Loucy (cell line): ENCODE results near the gene DUSP3.

Experiments
- H2AFZ ChIP-seq: fragments of 200-600 bp; sonication (generic); 2 replicates; pipeline ENCODE4 v1.6.0; 2016; ENCODE audit warnings: antibody characterized with exemption, mild to moderate bottlenecking, low read length, moderate library complexity
- H3F3A ChIP-seq: fragments of 200-600 bp; 2 replicates; pipeline ENCODE4 v1.6.0; 2016; ENCODE audit warnings: antibody characterized with exemption, low read depth, mild to moderate bottlenecking
- H3K27me3 ChIP-seq: fragments of 200-600 bp; sonication (generic); 2 replicates; pipeline ENCODE4 v1.6.1; 2014; ENCODE audit warnings: low read length, mild to moderate bottlenecking; ENCODE audit not compliant: insufficient read depth, poor library complexity, severe bottlenecking
- H3K36me3 ChIP-seq: fragments of 200-600 bp; sonication (generic); 2 replicates; pipeline ENCODE4 v1.6.1; 2016; ENCODE audit warnings: low read length; ENCODE audit not compliant: insufficient read depth
- H3K4me1 ChIP-seq: fragments of 200-600 bp; sonication (generic); 2 replicates; pipeline ENCODE4 v1.5.1; 2014; ENCODE audit warnings: low read length, mild to moderate bottlenecking; ENCODE audit not compliant: insufficient read depth, poor library complexity, severe bottlenecking
- H3K4me2 ChIP-seq: fragments of 200-600 bp; sonication (generic); 2 replicates; pipeline ENCODE4 v1.6.0; 2014; ENCODE audit warnings: antibody characterized with exemption, low read length, low read depth, mild to moderate bottlenecking; ENCODE audit not compliant: poor library complexity, severe bottlenecking
- H3K4me3 ChIP-seq: fragments of 200-600 bp; sonication (generic); 2 replicates; pipeline ENCODE4 v1.5.1; 2014; ENCODE audit warnings: low read length, mild to moderate bottlenecking, mixed read lengths; ENCODE audit not compliant: poor library complexity, severe bottlenecking
- H3K79me2 ChIP-seq: fragments of 200-600 bp; sonication (generic); 2 replicates; pipeline ENCODE4 v1.6.1; 2014; ENCODE audit warnings: low read length; ENCODE audit not compliant: insufficient read depth
- H3K9ac ChIP-seq: fragments of 200-600 bp; sonication (generic); 2 replicates; pipeline ENCODE4 v1.6.0; 2014; ENCODE audit warnings: mild to moderate bottlenecking, low read depth, low read length, moderate library complexity; ENCODE audit not compliant: poor library complexity, severe bottlenecking
- H3K9me2 ChIP-seq: fragments of 200-600 bp; sonication (generic); replicated peaks from 2 replicates; pipeline ENCODE4 v1.6.1; 2016; ENCODE audit warnings: low read depth, low read length, mixed read lengths
- H3K9me3 ChIP-seq: fragments of 200-600 bp; sonication (generic); 2 replicates; pipeline ENCODE4 v1.6.1; 2014; ENCODE audit warnings: mild to moderate bottlenecking, antibody characterized with exemption, low read length, low read depth; ENCODE audit not compliant: insufficient read depth
- H4K20me1 ChIP-seq: fragments of 200-600 bp; sonication (generic); 2 replicates; pipeline ENCODE4 v1.6.0; 2014; ENCODE audit warnings: antibody characterized with exemption, low read length, mild to moderate bottlenecking; ENCODE audit not compliant: insufficient read depth, poor library complexity, severe bottlenecking
- EZH2phosphoT487 ChIP-seq: fragments of 200-600 bp; IDR thresholded peaks from 2 replicates; pipeline ENCODE4 v1.6.1; 2018; ENCODE audit warnings: antibody characterized with exemption, mild to moderate bottlenecking, moderate library complexity, borderline replicate concordance
- TF ChIP-seq, protein P1 (sequence below): fragments of 200-600 bp; sonication (generic); conservative IDR thresholded peaks from 2 replicates; pipeline ENCODE4 v1.5.1; 2014; ENCODE audit warnings: mild to moderate bottlenecking, antibody characterized with exemption, low read length

The DUSP3 gene

DNA sequence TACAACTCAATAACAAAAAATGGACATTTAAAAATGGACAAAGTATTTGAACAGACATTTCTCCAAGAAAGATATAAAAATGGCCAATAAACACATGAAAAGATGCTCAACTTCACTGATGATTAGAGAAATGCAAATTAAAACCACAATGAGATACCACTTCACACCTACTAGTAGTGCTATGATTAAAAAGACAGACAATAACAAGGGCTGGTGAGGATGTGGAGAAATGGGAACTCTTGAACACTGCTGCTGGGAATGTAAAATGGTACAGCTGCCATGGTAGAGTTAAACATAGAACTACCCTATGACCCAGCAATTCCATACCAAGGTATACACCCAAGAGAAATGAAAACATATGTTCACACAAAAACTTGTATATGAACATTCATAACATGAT, 26.3 kb upstream of the DUSP3 start:
- Histone ChIP-seq H2AFZ (no peak overlapping the region), H3K4me1 (no peaks in the 10 kb centered on the region), H3K27me3 (no peaks in the 10 kb centered on the region), H3K9me2 (no peaks in the 10 kb centered on the region), H3K36me3 (no peaks in the 10 kb centered on the region), H3K9me3 (no peaks in the 10 kb centered on the region), H4K20me1 (no peaks in the 10 kb centered on the region), H3F3A (no peaks in the 10 kb centered on the region), H3K79me2 (no peaks in the 10 kb centered on the region), H3K9ac (no peak overlapping the region), H3K4me3 (no peak overlapping the region), H3K4me2 (no peak overlapping the region)
- TF ChIP-seq, protein P1, sequence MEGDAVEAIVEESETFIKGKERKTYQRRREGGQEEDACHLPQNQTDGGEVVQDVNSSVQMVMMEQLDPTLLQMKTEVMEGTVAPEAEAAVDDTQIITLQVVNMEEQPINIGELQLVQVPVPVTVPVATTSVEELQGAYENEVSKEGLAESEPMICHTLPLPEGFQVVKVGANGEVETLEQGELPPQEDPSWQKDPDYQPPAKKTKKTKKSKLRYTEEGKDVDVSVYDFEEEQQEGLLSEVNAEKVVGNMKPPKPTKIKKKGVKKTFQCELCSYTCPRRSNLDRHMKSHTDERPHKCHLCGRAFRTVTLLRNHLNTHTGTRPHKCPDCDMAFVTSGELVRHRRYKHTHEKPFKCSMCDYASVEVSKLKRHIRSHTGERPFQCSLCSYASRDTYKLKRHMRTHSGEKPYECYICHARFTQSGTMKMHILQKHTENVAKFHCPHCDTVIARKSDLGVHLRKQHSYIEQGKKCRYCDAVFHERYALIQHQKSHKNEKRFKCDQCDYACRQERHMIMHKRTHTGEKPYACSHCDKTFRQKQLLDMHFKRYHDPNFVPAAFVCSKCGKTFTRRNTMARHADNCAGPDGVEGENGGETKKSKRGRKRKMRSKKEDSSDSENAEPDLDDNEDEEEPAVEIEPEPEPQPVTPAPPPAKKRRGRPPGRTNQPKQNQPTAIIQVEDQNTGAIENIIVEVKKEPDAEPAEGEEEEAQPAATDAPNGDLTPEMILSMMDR, result no peak
- TF ChIP-seq EZH2phosphoT487, result no peak

DNA sequence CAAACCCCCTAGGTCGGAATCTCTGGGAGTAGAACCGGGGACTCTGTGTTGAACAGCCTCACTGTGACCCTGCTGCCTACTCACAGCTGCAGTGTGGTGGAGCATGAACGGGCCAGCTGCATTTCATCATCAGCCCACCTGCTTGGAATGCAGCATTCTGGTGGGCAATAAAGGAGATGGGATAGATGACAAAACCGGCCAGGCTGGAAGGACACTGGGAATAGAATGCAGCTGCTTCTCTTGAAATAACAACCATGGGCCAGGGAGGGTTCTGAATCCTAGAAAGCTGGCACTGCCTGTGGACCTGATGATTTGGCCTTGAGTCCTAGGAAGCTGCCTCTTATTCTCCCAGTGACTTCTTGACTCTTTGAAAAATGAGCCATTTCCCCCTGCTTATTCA, 25.0 kb upstream of the DUSP3 start:
- Histone ChIP-seq H3K9me2 (no peaks in the 10 kb centered on the region), H3K4me2 (no peak overlapping the region), H4K20me1 (no peaks in the 10 kb centered on the region), H3F3A (no peaks in the 10 kb centered on the region), H3K9me3 (no peaks in the 10 kb centered on the region), H3K4me3 (no peak overlapping the region), H3K27me3 (no peaks in the 10 kb centered on the region), H3K9ac (no peak overlapping the region), H2AFZ (no peak overlapping the region), H3K36me3 (no peaks in the 10 kb centered on the region), H3K79me2 (no peaks in the 10 kb centered on the region), H3K4me1 (no peaks in the 10 kb centered on the region)
- TF ChIP-seq, protein P1, result no peak
- TF ChIP-seq EZH2phosphoT487, result no peak

DNA sequence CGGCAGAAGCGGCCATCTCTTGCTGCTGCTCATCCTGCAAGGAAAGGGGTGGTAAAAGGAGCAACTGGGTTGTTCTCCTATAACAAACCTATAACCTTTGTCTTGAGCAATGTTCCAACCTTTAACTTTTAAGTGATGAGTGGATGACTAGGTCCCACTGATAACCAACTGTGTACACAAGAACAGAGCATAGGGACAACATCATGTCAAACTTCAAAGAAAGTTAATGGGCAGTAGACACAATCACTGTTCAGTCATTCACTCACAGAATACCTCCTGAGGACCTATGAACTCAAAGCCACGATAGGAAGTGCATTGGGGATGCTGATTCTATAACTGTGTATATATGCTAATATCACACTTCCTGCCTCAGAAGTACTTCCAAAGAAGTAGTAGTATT, 23.1 kb upstream of the DUSP3 start:
- H3K79me2 ChIP-seq, result no peaks in the 10 kb centered on the region
- no peaks in the 10 kb centered on the region for H3K9me3 ChIP-seq
- no peak overlapping the region for H3K9ac ChIP-seq
- no peaks in the 10 kb centered on the region for H3K4me1 ChIP-seq
- TF ChIP-seq, protein P1, result no peak
- no peak for TF ChIP-seq EZH2phosphoT487
- H3K36me3 ChIP-seq, result no peaks in the 10 kb centered on the region
- H3K4me2 ChIP-seq, result no peak overlapping the region
- no peak overlapping the region for H3K4me3 ChIP-seq
- no peaks in the 10 kb centered on the region for H3K9me2 ChIP-seq
- no peaks in the 10 kb centered on the region for H3F3A ChIP-seq
- H2AFZ ChIP-seq, result no peak overlapping the region
- no peaks in the 10 kb centered on the region for H4K20me1 ChIP-seq
- H3K27me3 ChIP-seq, result no peaks in the 10 kb centered on the region
